H1 (cell line): ENCODE measurements around the gene SLC35E4. TPM values are rescaled to one million over a fixed set of nuclear protein-coding genes. Genes with fewer than 3 reads are reported as not detected.

ENCODE experiments used
- CTCF ChIA-PET: fragments of 300-600 bp; sonication (Branson Sonifier 250); formaldehyde crosslinking; loops from one replicate; lab custom pipeline; 2021; ENCODE audit not compliant: partially characterized antibody; lab: Charles Lee
- POLR2A ChIA-PET: fragments of 300-600 bp; sonication (Branson Sonifier 250); formaldehyde crosslinking; loops from one replicate; lab custom pipeline; 2021; ENCODE audit warnings: inconsistent platforms; ENCODE audit not compliant: partially characterized antibody; lab: Charles Lee
- DNase-seq, 2 experiments: peaks; one replicate each; pipeline versions ENCODE4 v3.0.0 to v3.0.0-alpha.2; 2010 to 2022; ENCODE audit warnings: low spot score in 2 of 2, low read depth in 1 of 2, mixed read lengths in 1 of 2
- FAIRE-seq: peaks from 2 replicates; lab custom pipeline; 2011; peaks lifted over from hg19 to GRCh38; lab: Jason Lieb, UNC
- H2AFZ ChIP-seq: 2 replicates; pipeline ENCODE4 v1.8.1; 2012; ENCODE audit warnings: low read length, inconsistent platforms
- H2AK5ac ChIP-seq: 2 replicates; pipeline ENCODE4 v1.6.1; 2013; ENCODE audit warnings: low read depth, low read length
- H2BK120ac ChIP-seq: replicated peaks from 2 replicates; pipeline ENCODE3; 2013; ENCODE audit warnings: low read depth, low read length, inconsistent platforms
- H2BK12ac ChIP-seq: 2 replicates; pipeline ENCODE4 v1.6.1; 2013; ENCODE audit warnings: low read depth, low read length
- H2BK15ac ChIP-seq: 2 replicates; pipeline ENCODE4 v1.6.1; 2013; ENCODE audit warnings: low read length
- H2BK20ac ChIP-seq: 2 replicates; pipeline ENCODE4 v1.6.1; 2013; ENCODE audit warnings: low read length
- H2BK5ac ChIP-seq: 2 replicates; pipeline ENCODE4 v1.6.1; 2013; ENCODE audit warnings: low read depth, low read length
- H3K14ac ChIP-seq: 2 replicates; pipeline ENCODE4 v1.6.1; 2013; ENCODE audit warnings: inconsistent platforms; ENCODE audit not compliant: insufficient read length
- H3K18ac ChIP-seq: 2 replicates; pipeline ENCODE4 v1.6.1; 2013; ENCODE audit warnings: low read length; ENCODE audit errors: extremely low read depth
- H3K23ac ChIP-seq: 2 replicates; pipeline ENCODE4 v1.6.1; 2013; ENCODE audit warnings: inconsistent platforms; ENCODE audit not compliant: insufficient read length
- H3K23me2 ChIP-seq: 2 replicates; pipeline ENCODE4 v1.6.1; 2013; ENCODE audit warnings: low read depth, low read length
- H3K27ac ChIP-seq: 2 replicates; pipeline ENCODE4 v1.6.1; 2011; ENCODE audit warnings: low read depth, low read length, inconsistent platforms
- H3K27me3 ChIP-seq, 4 experiments: replicated peaks in 1 of 4; 1 replicate in 1 of 4; 2 replicates in 3 of 4; pipeline versions ENCODE4 v1.6.1 to v1.8.1; 2011 to 2013; ENCODE audit warnings: low read length in 3 of 4, mild to moderate bottlenecking in 3 of 4, inconsistent platforms in 2 of 4, mixed read lengths in 2 of 4, moderate library complexity in 1 of 4; ENCODE audit not compliant: control insufficient read depth in 3 of 4, insufficient read depth in 3 of 4; ENCODE audit errors: extremely low read depth in 1 of 4
- H3K36me3 ChIP-seq, 4 experiments: 2 replicates each; pipeline versions ENCODE4 v1.6.1 to v1.8.1; 2011 to 2013; ENCODE audit warnings: mild to moderate bottlenecking in 4 of 4, low read length in 3 of 4, moderate library complexity in 2 of 4, control low read depth in 1 of 4, inconsistent platforms in 1 of 4; ENCODE audit not compliant: insufficient read depth in 4 of 4, control insufficient read depth in 2 of 4
- H3K4ac ChIP-seq: replicated peaks from 2 replicates; pipeline ENCODE3; 2013; ENCODE audit warnings: low read length, low read depth, mixed read lengths, inconsistent platforms; ENCODE audit not compliant: insufficient read length
- H3K4me1 ChIP-seq, 4 experiments: replicated peaks in 1 of 4; 1 replicate in 1 of 4; 2 replicates in 3 of 4; pipeline versions ENCODE4 v1.6.1 to v1.8.1; 2011 to 2013; ENCODE audit warnings: low read length in 3 of 4, inconsistent platforms in 2 of 4, mixed read lengths in 1 of 4; ENCODE audit not compliant: insufficient read depth in 4 of 4, control insufficient read depth in 3 of 4
- H3K4me2 ChIP-seq, 2 experiments: 2 replicates each; pipeline versions ENCODE4 v1.6.1 to v1.8.1; 2011 to 2013; ENCODE audit warnings: low read depth in 2 of 2, low read length in 2 of 2, control low read depth in 1 of 2, inconsistent platforms in 1 of 2, mild to moderate bottlenecking in 1 of 2; ENCODE audit not compliant: insufficient read depth in 1 of 2
- H3K4me3 ChIP-seq, 4 experiments: fragments of 200-600, 300-600 bp in 1 of 4; sonication (generic), shearing (Covaris generic), sonication (Bioruptor Twin) in 1 of 4; 2 replicates each; pipeline versions ENCODE4 v1.5.1 to v1.8.1; 2011 to 2016; ENCODE audit warnings: low read length in 4 of 4, low read depth in 3 of 4, control low read depth in 2 of 4, inconsistent platforms in 2 of 4, mild to moderate bottlenecking in 2 of 4, mixed read lengths in 1 of 4, moderate library complexity in 1 of 4; ENCODE audit not compliant: insufficient read depth in 2 of 4; ENCODE audit errors: extremely low read depth in 1 of 4
- H3K56ac ChIP-seq: replicated peaks from 2 replicates; pipeline ENCODE3; 2013; ENCODE audit warnings: low read depth, mild to moderate bottlenecking, mixed read lengths, low read length, inconsistent platforms; ENCODE audit not compliant: insufficient read length
- H3K79me1 ChIP-seq: 2 replicates; pipeline ENCODE4 v1.6.1; 2013; ENCODE audit warnings: low read depth, low read length, control low read depth
- H3K79me2 ChIP-seq, 2 experiments: 2 replicates each; pipeline versions ENCODE4 v1.6.1 to v1.8.1; 2012 to 2013; ENCODE audit warnings: low read length in 2 of 2, mild to moderate bottlenecking in 2 of 2, inconsistent platforms in 1 of 2; ENCODE audit not compliant: insufficient read depth in 2 of 2, control insufficient read depth in 1 of 2
- H3K9ac ChIP-seq, 4 experiments: replicated peaks in 1 of 4; 1 replicate in 1 of 4; 2 replicates in 3 of 4; pipeline versions ENCODE4 v1.6.1 to v1.8.1; 2011 to 2013; ENCODE audit warnings: low read depth in 3 of 4, low read length in 3 of 4, control low read depth in 2 of 4, mild to moderate bottlenecking in 2 of 4, moderate library complexity in 2 of 4, inconsistent platforms in 1 of 4; ENCODE audit errors: extremely low read depth in 1 of 4
- H3K9me3 ChIP-seq, 2 experiments: 2 replicates each; pipeline versions ENCODE4 v1.6.1 to v1.8.1; 2012 to 2013; ENCODE audit warnings: mild to moderate bottlenecking in 2 of 2, moderate library complexity in 2 of 2, control low read depth in 1 of 2, inconsistent platforms in 1 of 2, low read depth in 1 of 2, low read length in 1 of 2, mixed read lengths in 1 of 2; ENCODE audit not compliant: insufficient read depth in 2 of 2
- H4K20me1 ChIP-seq, 2 experiments: replicated peaks in 1 of 2; 2 replicates each; pipeline versions ENCODE3 to v1.8.1; 2011 to 2013; ENCODE audit warnings: inconsistent platforms in 2 of 2, low read length in 2 of 2, mild to moderate bottlenecking in 1 of 2; ENCODE audit not compliant: insufficient read depth in 2 of 2, control insufficient read depth in 1 of 2
- H4K5ac ChIP-seq: 2 replicates; pipeline ENCODE4 v1.6.1; 2013; ENCODE audit warnings: low read length, low read depth, mixed read lengths, inconsistent platforms; ENCODE audit not compliant: insufficient read length
- H4K8ac ChIP-seq: 2 replicates; pipeline ENCODE4 v1.8.0; 2013; ENCODE audit warnings: mild to moderate bottlenecking, moderate library complexity, low read length, inconsistent platforms; ENCODE audit not compliant: insufficient read depth; ENCODE audit errors: extremely low read depth
- H4K91ac ChIP-seq: replicated peaks from 2 replicates; pipeline ENCODE3; 2013; ENCODE audit warnings: low read length, mixed read lengths, inconsistent platforms; ENCODE audit not compliant: insufficient read length
- BACH1 ChIP-seq: IDR thresholded peaks from 2 replicates; pipeline ENCODE4 v1.6.1; 2012; ENCODE audit warnings: low read length, improper control_type of control experiment
- BRCA1 ChIP-seq: IDR thresholded peaks from 2 replicates; pipeline ENCODE4 v1.6.1; 2012; ENCODE audit warnings: low read depth, low read length, improper control_type of control experiment
- CHD2 ChIP-seq: IDR thresholded peaks from 2 replicates; pipeline ENCODE4 v1.6.1; 2012; ENCODE audit warnings: low read length, improper control_type of control experiment
- JUN ChIP-seq: IDR thresholded peaks from 2 replicates; pipeline ENCODE4 v1.6.1; 2011; ENCODE audit warnings: low read depth, mild to moderate bottlenecking, improper control_type of control experiment, low read length
- NANOG ChIP-seq: IDR thresholded peaks from 2 replicates; pipeline ENCODE4 v1.6.1; 2011; ENCODE audit warnings: low read length, low read depth, mild to moderate bottlenecking, inconsistent platforms; ENCODE audit not compliant: insufficient read depth, poor library complexity, severe bottlenecking
- NRF1 ChIP-seq: IDR thresholded peaks from 2 replicates; pipeline ENCODE4 v1.6.1; 2011; ENCODE audit warnings: mild to moderate bottlenecking, low read depth, low read length, improper control_type of control experiment
- POU5F1 ChIP-seq: IDR thresholded peaks from 2 replicates; pipeline ENCODE4 v1.6.1; 2011; ENCODE audit warnings: low read depth, mild to moderate bottlenecking, low read length, moderate library complexity
- SP1 ChIP-seq: IDR thresholded peaks from 2 replicates; pipeline ENCODE4 v1.6.1; 2011; ENCODE audit warnings: low read depth, low read length
- WGBS, 2 experiments: shearing (Covaris generic) in 1 of 2; methylation state at CpG; one replicate each; pipeline versions ENCODE4 v1.1.6 to v1.1.7; 2013 to 2015; ENCODE audit warnings: low lambda C conversion rate in 2 of 2, mixed read lengths in 2 of 2, inconsistent platforms in 1 of 2, low coverage in 1 of 2, missing lambda C conversion rate in 1 of 2; ENCODE audit not compliant: insufficient replicate concordance in 2 of 2, insufficient coverage in 1 of 2, insufficient read length in 1 of 2; ENCODE audit errors: extremely low coverage in 1 of 2, missing lambda C conversion rate in 1 of 2; 5-methylcytosine and 5-hydroxymethylcytosine counted together
- polyA plus RNA-seq, 7 experiments: library from polyadenylated mRNA; depleted of rRNA in 3 of 7; stranded (reverse) in 5 of 7; unstranded in 2 of 7; fragments of >200 nt in 5 of 7; fragments of 200-250 nt in 2 of 7; gene quantifications; 1 replicate in 5 of 7; 2 replicates in 1 of 7; 4 replicates in 1 of 7; pipeline versions ENCODE4 v1.2.1 to v1.2.3, GENCODE V29; 2011 to 2013; ENCODE audit warnings: missing spikeins in 2 of 7, mixed read lengths in 2 of 7
- total RNA-seq: library from RNA; stranded (reverse); fragmentation: NEBNext Ultra II Directional; extraction: Animal tissue kit (Norgen Biotek cat#: 25700); gene quantifications from 2 replicates; pipeline ENCODE4 v1.2.1, GENCODE V29; 2021
- TF ChIP-seq, protein P1 (sequence below): IDR thresholded peaks from 2 replicates; pipeline ENCODE4 v1.6.1; 2012; ENCODE audit warnings: low read length, inconsistent platforms

Gene SLC35E4
- total and polyA plus RNA-seq, 2 of the 8 experiments (the other 6 are each of a cell fraction or from before 2014, with no cell fraction given): 5.1 to 5.6 TPM

GRCh38 chr22:30606455-30607299, 28.9 kb upstream of the SLC35E4 start, which contains the start of gene TCN2:
TCN2 (plus strand) TSS chr22:30607174; CDS start chr22:30607332, 158 bp downstream.
- peak within 1 kb of the TSS; percentile 95 to 96 for H3K4me2 ChIP-seq
- peak; percentile 61 to 91 for DNase-seq
- H2BK15ac ChIP-seq: peak within 1 kb of the TSS; percentile 95
- WGBS, 2 experiments: 3% methylated on average over 21 of the region's 24 CpGs; no CpG with 5 or more reads in 1 of the 2 experiments
- peak within 1 kb of the TSS; percentile 89 for H4K5ac ChIP-seq
- FAIRE-seq: peak; percentile 39
- peak within 1 kb of the TSS; percentile 0 for H3K14ac ChIP-seq
- no peaks in the 10 kb centered on the region for H3K9me3 ChIP-seq
- peak within 1 kb of the TSS; percentile 98; the same call in 1 of the 2 replicates for H2AK5ac ChIP-seq
- H3K79me2 ChIP-seq: peaks cover 0 to 15% of the 10 kb centered on the region in 2 experiments; a peak in 2 of 4 replicates
- peak within 1 kb of the TSS; percentile 37 for H3K56ac ChIP-seq
- peak within 1 kb of the TSS; percentile 75 for H3K4ac ChIP-seq
- H2BK12ac ChIP-seq: peak within 1 kb of the TSS; percentile 97
- H2BK20ac ChIP-seq: peak within 1 kb of the TSS; percentile 82; the same call in 1 of the 2 replicates
- H3K36me3 ChIP-seq: peaks cover 8 to 20% (median 13%) of the 10 kb centered on the region in 4 experiments; a peak in 7 of 8 replicates
- peak within 1 kb of the TSS; percentile 89 for H4K91ac ChIP-seq
- no peaks in the 10 kb centered on the region for H4K20me1 ChIP-seq
- peak within 1 kb of the TSS; percentile 97 for H2BK5ac ChIP-seq
- peak within 1 kb of the TSS in 3 of 4 experiments; percentile 68 to 79 (median 76); a peak in 6 of 7 replicates for H3K9ac ChIP-seq
- H2AFZ ChIP-seq: peak within 1 kb of the TSS; percentile 86; the same call in 1 of the 2 replicates
- H3K27me3 ChIP-seq: no peaks in the 10 kb centered on the region
- H3K4me3 ChIP-seq: peak within 1 kb of the TSS; percentile 48 to 83 (median 76)
- no peak within 1 kb of the TSS for H3K23ac ChIP-seq
- H3K4me1 ChIP-seq: peaks cover 3 to 31% (median 12%) of the 10 kb centered on the region in 4 experiments
- H3K27ac ChIP-seq: peak within 1 kb of the TSS; percentile 89
- H3K18ac ChIP-seq: peak within 1 kb of the TSS; percentile 95
- peak within 1 kb of the TSS; percentile 63; the same call in 1 of the 2 replicates for H4K8ac ChIP-seq
- peak within 1 kb of the TSS; percentile 94 for H2BK120ac ChIP-seq
- ChIA-PET POLR2A (interaction anchor here (0.5 to 3.5 kb wide), 23 partner anchors 8 to 478 kb away, joined by 3 to 16 read pairs (median 4); partner anchors contain the start of genes GAL3ST1, PES1 and SLC35E4), CTCF (interaction anchor here (0.6 to 7.0 kb wide), 36 partner anchors 8 to 200 kb away, joined by 3 to 52 read pairs (median 4); partner anchors contain the start of genes GAL3ST1, PES1 and SLC35E4)
- H3K79me1 ChIP-seq: 0 out of 2 replicates have a peak, but pooled peaks cover 2% of the 10 kb centered on the region
- peaks cover 9% of the 10 kb centered on the region; the same call in 1 of the 2 replicates for H3K23me2 ChIP-seq
- TF ChIP-seq BACH1 (no peak), JUN (no peak), NRF1 (no peak), SP1 (peak; percentile 50; the same call in 1 of the 2 replicates), BRCA1 (no peak), POU5F1 (no peak), CHD2 (0 out of 2 replicates have a peak, but pooled peaks have one; percentile 24), NANOG (no peak)
- TF ChIP-seq, protein P1, sequence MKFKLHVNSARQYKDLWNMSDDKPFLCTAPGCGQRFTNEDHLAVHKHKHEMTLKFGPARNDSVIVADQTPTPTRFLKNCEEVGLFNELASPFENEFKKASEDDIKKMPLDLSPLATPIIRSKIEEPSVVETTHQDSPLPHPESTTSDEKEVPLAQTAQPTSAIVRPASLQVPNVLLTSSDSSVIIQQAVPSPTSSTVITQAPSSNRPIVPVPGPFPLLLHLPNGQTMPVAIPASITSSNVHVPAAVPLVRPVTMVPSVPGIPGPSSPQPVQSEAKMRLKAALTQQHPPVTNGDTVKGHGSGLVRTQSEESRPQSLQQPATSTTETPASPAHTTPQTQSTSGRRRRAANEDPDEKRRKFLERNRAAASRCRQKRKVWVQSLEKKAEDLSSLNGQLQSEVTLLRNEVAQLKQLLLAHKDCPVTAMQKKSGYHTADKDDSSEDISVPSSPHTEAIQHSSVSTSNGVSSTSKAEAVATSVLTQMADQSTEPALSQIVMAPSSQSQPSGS: no peak
